Adrenal gland (tissue), 5 donors: ENCODE measurements around the gene ASPA.

Experiments
- POLR2A ChIP-seq, 2 donors: fragments of 450-650 bp; IDR thresholded peaks; one replicate each; pipeline ENCODE4 v1.6.1; 2017; ENCODE audit warnings: antibody characterized with exemption in 2 of 2, mild to moderate bottlenecking in 2 of 2, moderate library complexity in 1 of 2
- TF ChIP-seq, protein P1 (sequence below), 6 experiments: fragments of 450-650 bp in 4 of 6; fragments of 200-600 bp in 2 of 6; sonication (generic) in 1 of 6; IDR thresholded peaks; 1 replicate in 5 of 6; 2 replicates in 1 of 6; pipeline versions ENCODE4 v1.5.1 to v1.8.0; 2016 to 2021; ENCODE audit warnings: antibody characterized with exemption in 6 of 6, mild to moderate bottlenecking in 2 of 6, moderate library complexity in 1 of 6
- donor health status: DM: no; HTN: no; CAD: no.

DNA sequence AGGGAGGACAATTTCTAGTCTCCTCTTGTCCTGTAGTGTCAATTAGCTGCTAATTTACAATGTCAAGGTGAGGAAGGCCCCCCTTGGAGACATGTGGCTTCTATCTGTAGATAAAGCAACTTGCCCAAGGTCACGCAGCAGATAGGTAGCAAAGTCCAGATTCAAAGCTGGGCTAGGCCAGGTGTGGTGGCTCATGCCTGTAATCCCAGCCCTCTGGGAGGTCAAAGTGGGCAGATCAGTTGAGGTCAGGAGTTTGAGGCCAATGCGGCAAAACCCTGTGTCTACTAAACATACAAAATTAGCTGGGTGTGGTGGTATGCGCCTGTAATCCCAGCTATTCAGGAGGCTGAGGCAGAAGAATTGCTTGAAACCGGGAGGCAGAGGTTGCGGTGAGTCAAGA is 70.7 kb downstream of the ASPA start:
- TF ChIP-seq, protein P1, sequence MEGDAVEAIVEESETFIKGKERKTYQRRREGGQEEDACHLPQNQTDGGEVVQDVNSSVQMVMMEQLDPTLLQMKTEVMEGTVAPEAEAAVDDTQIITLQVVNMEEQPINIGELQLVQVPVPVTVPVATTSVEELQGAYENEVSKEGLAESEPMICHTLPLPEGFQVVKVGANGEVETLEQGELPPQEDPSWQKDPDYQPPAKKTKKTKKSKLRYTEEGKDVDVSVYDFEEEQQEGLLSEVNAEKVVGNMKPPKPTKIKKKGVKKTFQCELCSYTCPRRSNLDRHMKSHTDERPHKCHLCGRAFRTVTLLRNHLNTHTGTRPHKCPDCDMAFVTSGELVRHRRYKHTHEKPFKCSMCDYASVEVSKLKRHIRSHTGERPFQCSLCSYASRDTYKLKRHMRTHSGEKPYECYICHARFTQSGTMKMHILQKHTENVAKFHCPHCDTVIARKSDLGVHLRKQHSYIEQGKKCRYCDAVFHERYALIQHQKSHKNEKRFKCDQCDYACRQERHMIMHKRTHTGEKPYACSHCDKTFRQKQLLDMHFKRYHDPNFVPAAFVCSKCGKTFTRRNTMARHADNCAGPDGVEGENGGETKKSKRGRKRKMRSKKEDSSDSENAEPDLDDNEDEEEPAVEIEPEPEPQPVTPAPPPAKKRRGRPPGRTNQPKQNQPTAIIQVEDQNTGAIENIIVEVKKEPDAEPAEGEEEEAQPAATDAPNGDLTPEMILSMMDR (IDR thresholded peaks at IDR 0.05) = no peak
- no peak for TF ChIP-seq POLR2A (IDR thresholded peaks at IDR 0.05)
